H1 (cell line): ENCODE results near the gene DEDD2. TPM values are rescaled to one million over a fixed set of nuclear protein-coding genes. Genes with fewer than 3 reads are reported as not detected.

ENCODE experiments used
- CBX5 ChIP-seq: fragments of 300-800, 300-1000 bp; sonication (generic); IDR thresholded peaks from 2 replicates; pipeline ENCODE4 v1.7.1; 2016; ENCODE audit warnings: antibody characterized with exemption, low read length, low read depth
- HDAC6 ChIP-seq: IDR thresholded peaks from one replicate; pipeline ENCODE4 v1.7.1; 2012; ENCODE audit warnings: low read depth, mild to moderate bottlenecking, inconsistent platforms, low read length, moderate library complexity
- SUZ12 ChIP-seq: fragments of 200-600 bp; sonication (generic); IDR thresholded peaks from 2 replicates; pipeline ENCODE4 v1.6.1; 2012; ENCODE audit warnings: mild to moderate bottlenecking, inconsistent platforms, low read length, moderate library complexity, mixed read lengths
- TAF7 ChIP-seq: optimal IDR thresholded peaks from 2 replicates; pipeline ENCODE3; 2011; ENCODE audit warnings: low read depth, mild to moderate bottlenecking, inconsistent platforms, low read length, moderate library complexity, borderline replicate concordance
- polyA plus RNA-seq, 7 experiments: library from polyadenylated mRNA; depleted of rRNA in 3 of 7; stranded (reverse) in 5 of 7; unstranded in 2 of 7; fragments of >200 nt in 5 of 7; fragments of 200-250 nt in 2 of 7; gene quantifications; 1 replicate in 5 of 7; 2 replicates in 1 of 7; 4 replicates in 1 of 7; pipeline versions ENCODE4 v1.2.1 to v1.2.3, GENCODE V29; 2011 to 2013; ENCODE audit warnings: missing spikeins in 2 of 7, mixed read lengths in 2 of 7
- total RNA-seq: library from RNA; stranded (reverse); fragmentation: NEBNext Ultra II Directional; extraction: Animal tissue kit (Norgen Biotek cat#: 25700); gene quantifications from 2 replicates; pipeline ENCODE4 v1.2.1, GENCODE V29; 2021

DEDD2 gene
- total and polyA plus RNA-seq, 2 of the 8 experiments (the other 6 are each of a cell fraction or from before 2014, with no cell fraction given), result 37.8 to 65.0 TPM

DNA sequence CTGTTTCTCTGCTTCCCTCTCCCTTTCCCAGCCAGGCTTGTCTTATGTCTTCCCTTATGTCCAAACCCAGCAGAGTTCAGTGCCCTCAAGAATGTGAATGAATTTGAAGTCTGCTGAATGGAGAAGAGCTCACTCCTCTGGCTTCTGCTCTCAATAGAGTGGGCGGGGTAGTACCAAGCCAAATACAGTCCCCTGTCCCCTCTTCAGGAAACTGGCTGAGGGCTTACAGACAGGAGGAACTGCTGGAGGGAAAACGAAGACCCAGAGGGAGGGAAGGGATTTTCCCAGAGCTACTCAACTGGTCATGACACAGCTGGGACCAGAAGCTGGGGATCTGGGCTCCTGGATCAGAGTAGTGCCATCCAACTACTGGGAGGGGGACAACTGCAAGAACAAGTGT lies 52.3 kb downstream of the DEDD2 start (continued):
- TF ChIP-seq TAF7 (no peak), CBX5 (no peak), HDAC6 (no peak), SUZ12 (no peak)
